HepG2 (cell line): ENCODE data around the gene HNRNPM. TPM values are rescaled to one million over a fixed set of nuclear protein-coding genes. Genes with fewer than 3 reads are reported as not detected.

Source experiments
- CEBPB ChIP-seq: IDR thresholded peaks from 2 replicates; pipeline ENCODE4 v1.6.1; 2011; ENCODE audit warnings: low read depth, low read length, improper control_type of control experiment, borderline replicate concordance
- FOXJ3 ChIP-seq: sonication (generic); formaldehyde crosslinking; IDR thresholded peaks from 2 replicates; pipeline ENCODE4 v1.4.0; 2020; ENCODE audit warnings: missing genetic modification reagents, mild to moderate bottlenecking, borderline replicate concordance
- JUN ChIP-seq: sonication (generic); formaldehyde crosslinking; IDR thresholded peaks from 2 replicates; pipeline ENCODE4 v1.4.0; 2020; ENCODE audit warnings: mild to moderate bottlenecking, missing genetic modification reagents
- MYNN ChIP-seq: sonication (generic); formaldehyde crosslinking; IDR thresholded peaks from 2 replicates; pipeline ENCODE4 v1.4.0; 2020; ENCODE audit warnings: mild to moderate bottlenecking, low read depth, missing genetic modification reagents
- NCOR1 ChIP-seq: fragments of 200-600 bp; sonication (generic); IDR thresholded peaks from 2 replicates; pipeline ENCODE4 v1.7.0; 2017; ENCODE audit warnings: antibody characterized with exemption, low read length, borderline replicate concordance
- NFE2L1 ChIP-seq: sonication (generic); formaldehyde crosslinking; IDR thresholded peaks from 2 replicates; pipeline ENCODE4 v1.4.0; 2020; ENCODE audit warnings: missing genetic modification reagents, mild to moderate bottlenecking, borderline replicate concordance
- PAXIP1 ChIP-seq: sonication (generic); formaldehyde crosslinking; conservative IDR thresholded peaks from 2 replicates; pipeline ENCODE4 v1.4.0; 2020; ENCODE audit warnings: mild to moderate bottlenecking, missing genetic modification reagents, moderate library complexity
- RARA ChIP-seq: IDR thresholded peaks from 2 replicates; pipeline ENCODE4 v1.6.1; 2016; ENCODE audit warnings: missing genetic modification reagents, missing compliant biosample characterization
- SKIL ChIP-seq: sonication (generic); formaldehyde crosslinking; IDR thresholded peaks from 2 replicates; pipeline ENCODE4 v1.8.0; 2022; ENCODE audit warnings: missing genetic modification reagents, mild to moderate bottlenecking, moderate library complexity, borderline replicate concordance
- ZC3H4 ChIP-seq: sonication (generic); formaldehyde crosslinking; IDR thresholded peaks from 2 replicates; pipeline ENCODE4 v1.4.0; 2020; ENCODE audit warnings: missing genetic modification reagents, borderline replicate concordance
- ZFP36 ChIP-seq: fragments of 150-350 bp; IDR thresholded peaks from 2 replicates; pipeline ENCODE4 v1.6.1; 2018; ENCODE audit warnings: borderline replicate concordance, low read length, low read depth; ENCODE audit not compliant: partially characterized antibody
- ZHX2 ChIP-seq, 2 experiments: sonication (generic) in 1 of 2; formaldehyde crosslinking in 1 of 2; IDR thresholded peaks; 2 replicates each; pipeline versions ENCODE4 v1.6.1 to v1.9.0; 2014 to 2022; ENCODE audit warnings: antibody characterized with exemption in 1 of 2, borderline replicate concordance in 1 of 2, inconsistent platforms in 1 of 2, low read depth in 1 of 2, missing genetic modification reagents in 1 of 2
- polyA plus RNA-seq, 8 experiments: library from polyadenylated mRNA; depleted of rRNA in 3 of 8; stranded (reverse) in 7 of 8; unstranded in 1 of 8; fragments of >200 nt; fragmentation: Illumina TruSeq in 4 of 8; extraction: Trizol in 4 of 8; gene quantifications; 2 replicates each; pipeline versions ENCODE4 v1.2.1 to v1.2.3, GENCODE V29; 2011 to 2016; ENCODE audit warnings: low read depth in 4 of 8, missing spikeins in 1 of 8, mixed read lengths in 1 of 8; ENCODE audit not compliant: insufficient read depth in 1 of 8
- total RNA-seq, 5 experiments: library from RNA; depleted of rRNA; stranded (reverse); fragments of >200 nt; fragmentation: Illumina TruSeq; extraction: Trizol; gene quantifications; 2 replicates each; pipeline ENCODE4 v1.2.3, GENCODE V29; 2016; ENCODE audit warnings: low read depth in 1 of 5
- TF ChIP-seq, protein P1 (sequence below): IDR thresholded peaks from 2 replicates; pipeline ENCODE4 v1.6.1; 2016; ENCODE audit warnings: missing compliant biosample characterization, missing genetic modification reagents, borderline replicate concordance
- TF ChIP-seq, protein P2 (sequence below): sonication (generic); formaldehyde crosslinking; IDR thresholded peaks from 2 replicates; pipeline ENCODE4 v1.8.1; 2023; ENCODE audit warnings: mild to moderate bottlenecking, missing genetic modification reagents, borderline replicate concordance

Gene HNRNPM
- total and polyA plus RNA-seq, 2 of the 13 experiments (the other 11 are each of a cell fraction or from before 2014, with no cell fraction given), result 56.7 to 102 TPM

- TF ChIP-seq PAXIP1 (CRISPR knock-in tag), result peak; percentile 57; the same call in 1 of the 2 replicates
- TF ChIP-seq NCOR1, result no peak
- TF ChIP-seq MYNN (CRISPR knock-in tag), result no peak
- TF ChIP-seq, protein P1, sequence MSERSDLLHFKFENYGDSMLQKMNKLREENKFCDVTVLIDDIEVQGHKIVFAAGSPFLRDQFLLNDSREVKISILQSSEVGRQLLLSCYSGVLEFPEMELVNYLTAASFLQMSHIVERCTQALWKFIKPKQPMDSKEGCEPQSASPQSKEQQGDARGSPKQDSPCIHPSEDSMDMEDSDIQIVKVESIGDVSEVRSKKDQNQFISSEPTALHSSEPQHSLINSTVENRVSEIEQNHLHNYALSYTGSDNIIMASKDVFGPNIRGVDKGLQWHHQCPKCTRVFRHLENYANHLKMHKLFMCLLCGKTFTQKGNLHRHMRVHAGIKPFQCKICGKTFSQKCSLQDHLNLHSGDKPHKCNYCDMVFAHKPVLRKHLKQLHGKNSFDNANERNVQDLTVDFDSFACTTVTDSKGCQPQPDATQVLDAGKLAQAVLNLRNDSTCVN (CRISPR knock-in tag), result no peak
- peak; percentile 74 for TF ChIP-seq RARA (CRISPR knock-in tag)
- TF ChIP-seq ZHX2 (IDR thresholded peaks at IDR 0.05; ENCODE audit: low read depth), result peak; percentile 73; the same call in 1 of the 2 replicates
- no peak for TF ChIP-seq ZHX2 (CRISPR knock-in tag; IDR thresholded peaks at IDR 0.05; ENCODE audit: borderline replicate concordance)
- TF ChIP-seq SKIL (CRISPR knock-in tag), result 0 out of 2 replicates have a peak, but pooled peaks have one; percentile 32
- no peak for TF ChIP-seq FOXJ3 (CRISPR knock-in tag)
- TF ChIP-seq JUN, result peak; percentile 51; the same call in 1 of the 2 replicates
- TF ChIP-seq NFE2L1 (CRISPR knock-in tag), result no peak
- peak; percentile 42; the same call in 1 of the 2 replicates for TF ChIP-seq CEBPB
- TF ChIP-seq ZC3H4 (CRISPR knock-in tag), result no peak
- TF ChIP-seq, protein P2, sequence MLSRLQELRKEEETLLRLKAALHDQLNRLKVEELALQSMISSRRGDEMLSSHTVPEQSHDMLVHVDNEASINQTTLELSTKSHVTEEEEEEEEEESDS (CRISPR knock-in tag), result no peak
- TF ChIP-seq ZFP36, result no peak
These were observed 21.0 kb upstream of the HNRNPM start (continued) for GRCh38 chr19:8423817-8424223.
